HCT116 (cell line): Measurements from ENCODE around the gene MGAT4A. TPM values are rescaled to one million over a fixed set of nuclear protein-coding genes. Genes with fewer than 3 reads are reported as not detected.

Experiments used
- ATAC-seq: fragments of 200-7000 bp; cut with Tn5 transposase; 2 replicates; pipeline ENCODE4 v1.9.1; 2020; ENCODE audit warnings: mild to moderate bottlenecking, moderate library complexity
- BruUV-seq: library from RNA; stranded (reverse); fragments of 400-500 nt; replicated peaks from 2 replicates; lab custom pipeline; 2021; lab: Mats Ljungman, UMichigan
- CTCF ChIA-PET: fragments of 300-600 bp; sonication (Branson Sonifier 250); formaldehyde crosslinking; loops from one replicate; lab custom pipeline; 2021; ENCODE audit warnings: antibody characterized with exemption; lab: Charles Lee
- POLR2A ChIA-PET: fragments of 300-600, 350-600 bp; sonication (Branson Sonifier 250); formaldehyde crosslinking; loops from one replicate; lab custom pipeline; 2021; ENCODE audit warnings: antibody characterized with exemption; lab: Charles Lee
- RAD21 ChIA-PET, 2 experiments: fragments of 300-600 bp; sonication (Branson Sonifier 250); formaldehyde crosslinking; loops; one replicate each; lab custom pipeline; 2023; ENCODE audit warnings: low total read pairs in 2 of 2; ENCODE audit not compliant: uncharacterized antibody in 2 of 2, unreplicated experiment in 2 of 2, low non-redundant PET in 1 of 2; lab: Charles Lee
- DNase-seq: peaks from one replicate; pipeline ENCODE4 v3.0.0-alpha.2; 2010; ENCODE audit warnings: low read depth, low spot score
- H2AFZ ChIP-seq: fragments of 200-600 bp; shearing (Covaris generic), sonication (generic); 2 replicates; pipeline ENCODE4 v1.6.1; 2017; ENCODE audit warnings: low read depth, mixed run types, mixed read lengths, antibody characterized with exemption, low read length; ENCODE audit not compliant: poor library complexity, severe bottlenecking
- H3K27ac ChIP-seq: 2 replicates; pipeline ENCODE4 v1.5.1; 2012; ENCODE audit warnings: low read depth, low read length
- H3K27me3 ChIP-seq: fragments of 200-600 bp; sonication (generic); 2 replicates; pipeline ENCODE4 v1.6.1; 2016; ENCODE audit warnings: mixed run types, low read length, mixed read lengths; ENCODE audit not compliant: insufficient read depth
- H3K36me3 ChIP-seq, 2 experiments: fragments of 200-500 bp in 1 of 2; fragments of 200-600 bp in 1 of 2; sonication (Bioruptor generic) in 1 of 2; sonication (generic) in 1 of 2; 2 replicates each; pipeline versions ENCODE4 v1.5.1 to v1.6.1; 2014 to 2016; ENCODE audit warnings: low read length in 2 of 2, inconsistent platforms in 1 of 2, mixed read lengths in 1 of 2, mixed run types in 1 of 2; ENCODE audit not compliant: insufficient read depth in 2 of 2, control insufficient read depth in 1 of 2
- H3K4me1 ChIP-seq, 2 experiments: fragments of 200-600 bp in 1 of 2; sonication (generic) in 1 of 2; 2 replicates each; pipeline versions ENCODE4 v1.5.1 to v1.6.1; 2012 to 2017; ENCODE audit warnings: low read length in 2 of 2, inconsistent platforms in 1 of 2, mild to moderate bottlenecking in 1 of 2, mixed read lengths in 1 of 2, mixed run types in 1 of 2, moderate library complexity in 1 of 2; ENCODE audit not compliant: insufficient read depth in 2 of 2, control insufficient read depth in 1 of 2
- H3K4me2 ChIP-seq: fragments of 200-600 bp; sonication (generic); 2 replicates; pipeline ENCODE4 v1.6.1; 2017; ENCODE audit warnings: mixed run types, low read length, mixed read lengths
- H3K4me3 ChIP-seq, 2 experiments: fragments of 200-600 bp in 1 of 2; sonication (generic) in 1 of 2; replicated peaks in 1 of 2; 2 replicates each; pipeline ENCODE4 v1.5.1; 2011 to 2016; ENCODE audit warnings: low read length in 2 of 2, control low read depth in 1 of 2, low read depth in 1 of 2, mild to moderate bottlenecking in 1 of 2, mixed read lengths in 1 of 2, mixed run types in 1 of 2
- H3K79me2 ChIP-seq: fragments of 200-600 bp; sonication (generic); 2 replicates; pipeline ENCODE4 v1.6.1; 2017; ENCODE audit warnings: mild to moderate bottlenecking, mixed run types, low read length, moderate library complexity, mixed read lengths; ENCODE audit not compliant: insufficient read depth
- H3K9ac ChIP-seq: fragments of 200-600 bp; sonication (generic); 2 replicates; pipeline ENCODE4 v1.6.1; 2016; ENCODE audit warnings: low read length, mixed read lengths
- H3K9me2 ChIP-seq: fragments of 200-600 bp; sonication (generic), shearing (Covaris generic); 2 replicates; pipeline ENCODE4 v1.6.1; 2017; ENCODE audit warnings: mixed run types, mild to moderate bottlenecking, moderate library complexity; ENCODE audit not compliant: insufficient read depth
- H3K9me3 ChIP-seq, 2 experiments: fragments of 200-500 bp in 1 of 2; fragments of 200-600 bp in 1 of 2; sonication (Bioruptor generic) in 1 of 2; sonication (generic) in 1 of 2; 2 replicates each; pipeline ENCODE4 v1.6.1; 2014 to 2017; ENCODE audit warnings: low read length in 2 of 2, mixed read lengths in 2 of 2, inconsistent platforms in 1 of 2, low read depth in 1 of 2, mild to moderate bottlenecking in 1 of 2, mixed run types in 1 of 2, moderate library complexity in 1 of 2; ENCODE audit not compliant: control insufficient read depth in 1 of 2, insufficient read depth in 1 of 2
- H4K20me1 ChIP-seq: fragments of 200-600 bp; sonication (generic), shearing (Covaris generic); 2 replicates; pipeline ENCODE4 v1.6.1; 2017; ENCODE audit warnings: mixed run types, mild to moderate bottlenecking, moderate library complexity; ENCODE audit not compliant: insufficient read depth
- ATF3 ChIP-seq: IDR thresholded peaks from 2 replicates; pipeline ENCODE4 v1.6.1; 2012
- CBX3 ChIP-seq: IDR thresholded peaks from 2 replicates; pipeline ENCODE4 v1.6.1; 2012; ENCODE audit warnings: low read depth
- CEBPB ChIP-seq: IDR thresholded peaks from 2 replicates; pipeline ENCODE4 v1.6.1; 2012; ENCODE audit warnings: low read depth
- CTCF ChIP-seq, 3 experiments: fragments of 200-600 bp in 1 of 3; sonication (generic) in 1 of 3; IDR thresholded peaks in 2 of 3; conservative IDR thresholded peaks in 1 of 3; 2 replicates each; pipeline ENCODE4 v1.5.1; 2012 to 2017; ENCODE audit warnings: low read depth in 2 of 3, low read length in 2 of 3, antibody characterized with exemption in 1 of 3, borderline replicate concordance in 1 of 3, control low read depth in 1 of 3, mild to moderate bottlenecking in 1 of 3, mixed read lengths in 1 of 3, mixed run types in 1 of 3, moderate library complexity in 1 of 3; ENCODE audit not compliant: insufficient read depth in 1 of 3
- ELF1 ChIP-seq: IDR thresholded peaks from 2 replicates; pipeline ENCODE4 v1.6.1; 2012; ENCODE audit warnings: low read depth, borderline replicate concordance
- EZH2 ChIP-seq: fragments of 200-600 bp; sonication (generic); IDR thresholded peaks from 2 replicates; pipeline ENCODE4 v1.6.1; 2017; ENCODE audit warnings: antibody characterized with exemption, mixed run types
- EZH2phosphoT487 ChIP-seq: fragments of 200-600 bp; IDR thresholded peaks from 2 replicates; pipeline ENCODE4 v1.6.1; 2018; ENCODE audit warnings: antibody characterized with exemption, borderline replicate concordance
- FOSL1 ChIP-seq: IDR thresholded peaks from 2 replicates; pipeline ENCODE4 v1.6.1; 2012; ENCODE audit warnings: low read depth
- JUND ChIP-seq: IDR thresholded peaks from 2 replicates; pipeline ENCODE4 v1.6.1; 2012
- MAX ChIP-seq: IDR thresholded peaks from 2 replicates; pipeline ENCODE4 v1.6.1; 2012
- POLR2A ChIP-seq: IDR thresholded peaks from 2 replicates; pipeline ENCODE4 v1.7.0; 2011; ENCODE audit warnings: borderline replicate concordance; ENCODE audit not compliant: insufficient read depth, insufficient read length; ENCODE audit errors: extremely low read depth
- POLR2AphosphoS5 ChIP-seq: IDR thresholded peaks from 2 replicates; pipeline ENCODE4 v1.6.1; 2011; ENCODE audit warnings: mild to moderate bottlenecking, low read depth, low read length, moderate library complexity
- RAD21 ChIP-seq: IDR thresholded peaks from 2 replicates; pipeline ENCODE4 v1.6.1; 2012; ENCODE audit warnings: low read depth, mild to moderate bottlenecking
- SIN3A ChIP-seq: IDR thresholded peaks from 2 replicates; pipeline ENCODE4 v1.6.1; 2012; ENCODE audit warnings: low read depth
- SP1 ChIP-seq: IDR thresholded peaks from 2 replicates; pipeline ENCODE4 v1.6.1; 2012; ENCODE audit warnings: low read depth
- SRF ChIP-seq: IDR thresholded peaks from 2 replicates; pipeline ENCODE4 v1.6.1; 2012; ENCODE audit warnings: low read depth
- TCF7L2 ChIP-seq: IDR thresholded peaks from 2 replicates; pipeline ENCODE4 v1.7.0; 2011; ENCODE audit warnings: borderline replicate concordance, inconsistent platforms; ENCODE audit not compliant: insufficient read depth, insufficient read length; ENCODE audit errors: extremely low read depth
- YY1 ChIP-seq: IDR thresholded peaks from 2 replicates; pipeline ENCODE4 v1.6.1; 2011; ENCODE audit warnings: low read length, low read depth, moderate library complexity, mild to moderate bottlenecking; ENCODE audit not compliant: insufficient replicate concordance; ENCODE audit errors: extremely low read depth
- ZBTB33 ChIP-seq: IDR thresholded peaks from 2 replicates; pipeline ENCODE4 v1.6.1; 2011; ENCODE audit warnings: mild to moderate bottlenecking, low read length, moderate library complexity; ENCODE audit not compliant: insufficient replicate concordance; ENCODE audit errors: extremely low read depth
- ZFX ChIP-seq: fragments of 450-650 bp; IDR thresholded peaks from 2 replicates; pipeline ENCODE4 v1.6.1; 2017
- ZNF274 ChIP-seq: fragments of 200-500 bp; sonication (Bioruptor generic); IDR thresholded peaks from 2 replicates; pipeline ENCODE4 v1.6.1; 2014; ENCODE audit warnings: mild to moderate bottlenecking, low read depth, low read length, inconsistent platforms
- intact Hi-C: fragments of 100-400 bp; cut with micrococcal nuclease; formaldehyde crosslinking; loops from 2 replicates; pipeline ENCODE4 v1.10.0; 2022
- total RNA-seq: library from RNA; stranded (reverse); gene quantifications from one replicate; pipeline ENCODE4 v1.2.1, GENCODE V29; 2021; ENCODE audit not compliant: unreplicated experiment

The MGAT4A gene
- total RNA-seq, 1 experiment from 2014 or later = 10.2 TPM

GRCh38 chr2:98608116-98608961, 122.6 kb downstream of the MGAT4A start, which contains the start of the genes COA5 and UNC50:
Gene COA5 (minus strand): TSS chr2:98608512. CDS start chr2:98608405, 107 bp downstream.
Gene UNC50 (plus strand): TSS chr2:98608589. CDS start chr2:98609760, 1,171 bp downstream.
- intact Hi-C loops = no loop called here
- H3K27me3 ChIP-seq = no peaks in the 10 kb centered on the region
- H2AFZ ChIP-seq = peak within 1 kb of the TSS; percentile 47
- no TSS peak for BruUV-seq
- H3K4me3 ChIP-seq = peak within 1 kb of the TSS; percentile 51 to 95
- H3K4me1 ChIP-seq = peaks cover 7 to 22% of the 10 kb centered on the region in 2 experiments; a peak in 3 of 4 replicates
- H3K4me2 ChIP-seq = peak within 1 kb of the TSS; percentile 95
- CTCF ChIA-PET = no interaction called here
- H3K79me2 ChIP-seq = peaks cover 78% of the 10 kb centered on the region
- H3K9me3 ChIP-seq = no peaks in the 10 kb centered on the region
- peak; percentile 90 for ATAC-seq
- H3K27ac ChIP-seq = peak within 1 kb of the TSS; percentile 77
- RAD21 ChIA-PET = no interaction called here
- POLR2A ChIA-PET = no interaction called here
- H3K9me2 ChIP-seq = no peaks in the 10 kb centered on the region
- peak within 1 kb of the TSS; percentile 96 for H3K9ac ChIP-seq
- no peaks in the 10 kb centered on the region; the same call in 1 of the 2 replicates for H4K20me1 ChIP-seq
- peak; percentile 78 for DNase-seq
- peaks cover 15 to 26% of the 10 kb centered on the region in 2 experiments; a peak in 2 of 4 replicates for H3K36me3 ChIP-seq
- TF ChIP-seq YY1 (peak; percentile 62), JUND (no peak; the same call in 1 of the 2 replicates), ZBTB33 (peak; percentile 72), ZFX (peak; percentile 99), SIN3A (peak; percentile 87), SRF (peak; percentile 32; the same call in 1 of the 2 replicates), RAD21 (no peak), ZNF274 (no peak), POLR2A (peak; percentile 68), ELF1 (peak; percentile 78), CEBPB (no peak), POLR2AphosphoS5 (peak; percentile 82; the same call in 1 of the 2 replicates), ATF3 (no peak), TCF7L2 (peak; percentile 57), CTCF (IDR thresholded peaks at IDR 0.05 in 2 of 3, conservative IDR thresholded peaks at IDR 0.05 in 1 of 3; ENCODE audit: borderline replicate concordance in 1 of 3, insufficient read depth in 1 of 3, low read depth in 2 of 3, low read length in 2 of 3) (no peak), FOSL1 (no peak), MAX (peak; percentile 80), CBX3 (peak; percentile 26; the same call in 1 of the 2 replicates), EZH2 (no peak), EZH2phosphoT487 (no peak), SP1 (peak; percentile 53; the same call in 1 of the 2 replicates)
